Measurements from ENCODE around the gene KCNK10.

KCNK10 gene

GRCh38 chr14:88318406-88318805, 4.7 kb downstream of the KCNK10 start:
- no peak for DNase-seq (ENCODE audit: low spot score)

DNA sequence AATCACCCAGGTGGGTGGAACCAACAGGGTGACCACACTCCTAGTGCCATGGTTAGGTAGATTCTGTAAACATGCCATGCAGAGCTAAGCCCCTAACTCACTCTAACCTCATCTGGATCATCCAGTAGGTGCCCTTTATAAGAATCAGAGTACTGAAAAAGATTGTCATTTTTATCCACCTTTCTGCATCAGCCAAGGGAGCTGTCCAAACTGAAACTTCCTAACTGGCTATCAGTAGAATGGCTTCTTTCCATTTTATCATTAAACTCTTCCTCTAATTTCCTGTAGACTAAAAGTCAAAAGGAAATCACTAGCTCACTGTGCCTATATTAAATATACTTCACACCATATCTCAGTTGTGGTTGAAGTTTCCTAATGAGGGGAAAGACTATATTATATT, 6.5 kb downstream of the KCNK10 start:
- no peak for DNase-seq (ENCODE audit: low spot score)

GRCh38 chr14:88312257-88312656, 10.8 kb downstream of the KCNK10 start:
- DNase-seq (ENCODE audit: low spot score), result no peak

DNA sequence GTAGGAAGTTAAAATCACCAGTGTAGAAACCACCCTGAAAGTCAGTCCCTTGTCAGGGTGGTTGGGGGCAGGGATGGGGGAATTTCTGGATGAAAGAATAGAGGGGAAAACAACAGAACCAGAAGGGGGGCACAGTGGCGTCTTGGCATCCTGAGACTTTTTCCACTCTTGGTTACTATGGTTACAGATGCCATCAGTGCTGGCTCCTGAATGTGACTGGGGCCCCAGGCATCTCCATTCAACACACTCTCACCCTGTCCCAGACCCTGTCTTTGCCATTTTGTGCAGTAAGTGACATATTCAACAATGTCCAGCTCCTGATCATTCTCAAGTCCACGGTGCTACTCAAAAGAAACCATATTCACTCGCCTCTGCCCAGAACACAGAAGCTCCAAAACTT, 11.3 kb downstream of the KCNK10 start:
- no peak for DNase-seq (ENCODE audit: low spot score)

DNA sequence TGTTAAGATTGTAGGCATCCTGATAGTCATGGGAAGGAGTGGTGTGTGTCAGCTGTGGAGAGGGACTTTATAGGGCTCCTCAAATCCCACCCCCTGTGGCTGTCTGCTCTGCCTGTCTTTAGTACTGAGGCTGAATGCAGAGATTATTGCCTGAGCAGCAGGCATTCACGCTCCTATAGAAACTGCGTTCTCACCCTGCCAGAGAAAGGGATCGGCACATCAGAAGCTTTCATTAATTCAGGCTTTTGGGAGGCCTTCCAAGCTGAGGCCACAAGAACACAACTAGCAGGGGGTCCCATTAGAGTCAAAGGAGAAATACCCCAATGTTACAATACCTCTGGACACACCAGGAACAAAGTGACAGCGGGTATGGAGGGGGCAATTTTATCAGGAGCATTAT, 12.6 kb downstream of the KCNK10 start:
- DNase-seq (ENCODE audit: low spot score), result no peak

DNA sequence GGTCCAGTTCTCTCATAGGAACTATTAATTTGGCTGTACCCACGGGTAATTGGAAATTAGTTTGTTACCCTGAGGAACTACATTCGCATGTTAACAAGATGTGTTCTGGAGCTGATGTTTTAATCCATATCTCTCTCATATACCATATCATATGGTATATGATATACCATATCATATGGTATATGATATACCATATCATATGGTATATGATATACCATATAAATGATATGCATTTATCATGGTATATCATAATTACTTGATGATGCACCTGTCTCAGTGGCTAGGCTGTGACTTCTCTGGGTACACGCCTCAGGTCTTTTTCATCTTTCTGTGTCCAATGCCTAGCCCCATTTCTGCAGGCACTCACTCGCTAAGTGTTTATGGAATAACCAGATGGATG, 13.0 kb downstream of the KCNK10 start:
- no peak for DNase-seq (ENCODE audit: low spot score)

GRCh38 chr14:88305528-88306322, 17.3 kb downstream of the KCNK10 start:
- no peak for DNase-seq (ENCODE audit: low spot score)

GRCh38 chr14:88303041-88303440, 20.0 kb downstream of the KCNK10 start:
- no peak for DNase-seq (ENCODE audit: low spot score)

- no peak for DNase-seq (ENCODE audit: low spot score)
Measured at GRCh38 chr14:88301381-88301780, 21.7 kb downstream of the KCNK10 start.

DNA sequence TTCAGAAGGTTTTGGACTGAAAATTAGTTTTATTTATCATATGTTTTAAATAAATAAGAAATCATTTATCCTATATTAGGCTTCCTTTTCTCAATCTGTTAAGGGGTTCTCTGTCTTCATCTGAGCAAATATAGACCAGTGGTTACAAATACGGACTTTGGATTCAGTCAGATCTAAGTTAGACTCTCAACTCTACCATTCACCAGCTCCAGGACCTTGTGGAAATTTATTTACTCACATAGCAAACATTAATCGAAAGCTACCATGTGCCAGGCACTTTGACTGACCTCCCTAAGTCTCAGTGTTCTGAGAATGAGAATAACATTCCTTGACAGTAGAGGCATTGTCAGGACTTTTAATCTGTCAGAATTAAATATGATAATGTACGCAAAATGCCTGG, 22.3 kb downstream of the KCNK10 start:
- no peak for DNase-seq (ENCODE audit: low spot score)

GRCh38 chr14:88299865-88300530, 23.1 kb downstream of the KCNK10 start:
- DNase-seq (ENCODE audit: low spot score), result no peak

- no peak for DNase-seq (ENCODE audit: low spot score)
Measured at GRCh38 chr14:88297306-88297705, 25.8 kb downstream of the KCNK10 start.

DNA sequence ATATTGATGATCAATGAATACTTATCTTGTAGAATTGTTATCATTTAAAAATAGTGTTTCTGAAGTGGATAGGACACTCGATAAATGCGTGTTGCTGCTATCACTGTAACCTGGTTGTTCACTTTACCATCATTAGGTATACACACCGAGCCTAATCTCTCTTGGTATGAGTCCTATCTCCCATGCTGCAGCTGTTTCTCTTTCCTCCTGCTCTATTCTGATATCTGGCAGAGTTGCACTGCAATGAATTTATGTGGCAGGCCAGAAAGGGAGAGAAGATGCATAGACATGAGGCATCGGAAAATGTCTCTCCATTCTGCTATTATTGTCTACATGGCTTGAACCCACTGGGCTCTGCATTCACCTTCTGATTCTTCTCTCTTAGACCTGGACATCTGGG, 26.7 kb downstream of the KCNK10 start:
- no peak for DNase-seq (ENCODE audit: low spot score)

GRCh38 chr14:88289996-88290395, 33.1 kb downstream of the KCNK10 start:
- DNase-seq (ENCODE audit: low spot score), result no peak

DNA sequence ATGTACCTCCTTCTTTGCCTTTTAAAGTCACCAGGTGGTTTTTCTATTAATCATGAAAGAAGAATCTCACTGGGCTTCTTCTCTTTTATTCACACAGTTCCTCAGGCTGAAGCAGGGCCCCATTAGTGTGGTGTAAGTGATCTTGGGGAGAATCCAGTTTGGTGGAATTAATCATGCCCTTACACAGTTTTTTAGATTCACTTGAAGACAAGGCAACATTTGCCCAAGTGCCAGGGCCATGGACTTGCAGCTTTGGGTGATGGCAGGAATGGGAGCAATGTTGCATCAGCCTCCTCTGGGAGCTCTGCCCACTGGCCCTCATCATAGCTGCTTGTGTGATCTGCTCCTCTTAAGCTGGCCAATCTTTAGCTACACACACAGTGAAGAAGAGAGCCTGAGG, 33.8 kb downstream of the KCNK10 start:
- no peak for DNase-seq (ENCODE audit: low spot score)

GRCh38 chr14:88286309-88286708, 36.8 kb downstream of the KCNK10 start:
- no peak for DNase-seq (ENCODE audit: low spot score)

DNA sequence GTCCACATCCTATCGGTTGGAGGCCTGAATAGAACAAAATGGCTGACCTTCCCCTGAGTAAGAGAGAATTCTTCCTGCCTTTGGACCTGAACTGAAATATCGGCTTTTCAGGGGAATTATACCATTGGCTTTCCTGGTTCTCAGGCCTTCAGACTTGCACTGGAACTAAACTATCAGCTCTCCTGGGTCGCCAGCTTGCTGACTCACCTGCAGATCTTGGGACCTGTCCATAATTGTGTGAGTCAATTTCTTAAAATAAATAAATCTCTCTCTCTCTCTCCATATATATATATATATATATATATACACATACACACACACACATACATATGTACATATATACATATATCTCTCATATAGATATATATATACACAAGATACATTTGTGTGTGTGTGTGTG, 41.6 kb downstream of the KCNK10 start:
- no peak for DNase-seq (ENCODE audit: low spot score)

- DNase-seq (ENCODE audit: low spot score), result no peak
Measured at GRCh38 chr14:88276923-88277596, 46.0 kb downstream of the KCNK10 start.

DNA sequence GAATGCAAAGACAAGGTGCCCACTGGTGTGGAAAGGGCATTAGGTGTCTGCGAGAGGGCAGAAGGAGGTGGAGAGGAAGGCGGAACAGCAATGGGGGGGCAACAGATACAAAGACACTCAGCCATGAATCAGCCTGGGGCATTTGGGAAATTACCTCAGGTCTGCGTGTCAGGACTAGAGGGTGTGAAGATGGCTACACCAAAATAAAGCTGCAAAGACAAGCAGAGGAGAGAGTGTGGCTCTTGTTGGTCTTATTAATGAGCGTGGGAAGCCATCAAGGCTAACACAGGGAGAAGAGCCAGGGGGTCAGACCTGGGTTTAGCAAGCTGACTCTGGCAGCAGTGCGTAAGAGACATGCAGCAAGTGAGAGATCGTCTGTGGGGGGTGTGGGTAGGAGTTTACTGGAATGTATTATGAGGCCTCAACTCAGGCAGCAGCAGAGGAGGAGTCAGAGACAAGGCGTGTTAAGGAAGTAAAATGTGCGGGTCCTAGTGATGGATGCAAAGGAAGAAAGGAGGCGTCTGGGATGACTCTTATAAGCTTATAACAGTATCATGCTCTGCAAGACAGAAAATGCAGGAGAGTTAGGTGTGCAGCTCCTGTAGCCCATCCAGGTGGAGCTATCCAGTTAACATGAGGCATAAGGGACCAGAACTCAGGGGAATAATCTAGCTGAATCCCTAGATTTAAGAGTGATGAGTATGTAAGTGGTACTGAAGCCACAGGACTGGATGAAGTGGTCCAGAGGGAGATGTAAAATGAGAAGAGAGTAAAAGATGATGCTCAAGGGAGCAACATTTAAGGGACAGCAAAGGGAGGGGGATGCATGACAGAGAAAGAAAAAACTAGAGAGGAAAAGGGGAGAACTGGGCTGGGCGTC, 50.4 kb downstream of the KCNK10 start:
- DNase-seq (ENCODE audit: low spot score), result no peak

GRCh38 chr14:88271205-88271604, 51.9 kb downstream of the KCNK10 start:
- DNase-seq (ENCODE audit: low spot score), result no peak

DNA sequence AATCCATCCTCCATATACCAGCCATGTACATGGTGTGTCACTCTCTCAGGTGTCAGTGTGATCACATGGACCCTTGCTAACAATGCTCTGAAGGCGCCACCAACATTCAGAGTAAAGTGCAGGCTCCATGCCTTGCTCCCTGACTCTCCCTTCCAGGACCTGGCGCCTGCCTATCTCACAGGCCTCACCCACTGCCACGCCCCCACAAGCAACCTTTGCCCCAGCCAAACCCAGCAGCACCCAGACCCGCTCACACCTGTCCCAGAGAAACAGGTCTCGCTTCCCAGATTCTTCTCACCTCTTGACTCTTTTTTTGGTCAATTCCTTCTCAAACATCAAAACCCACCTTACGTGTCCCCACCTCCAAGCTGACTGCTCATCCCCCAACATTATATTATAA, 52.3 kb downstream of the KCNK10 start:
- no peak for DNase-seq (ENCODE audit: low spot score)

- DNase-seq (ENCODE audit: low spot score), result no peak
Measured at GRCh38 chr14:88269806-88270420, 53.2 kb downstream of the KCNK10 start.
